A673 (cell line): ENCODE data around the gene STK17A.

Experiments used
- CTCF ChIP-seq: fragments of 300-800, 200-600 bp; sonication (generic); conservative IDR thresholded peaks from 2 replicates; pipeline ENCODE4 v1.5.1; 2017; ENCODE audit warnings: low read depth, mild to moderate bottlenecking, antibody characterized with exemption, low read length, moderate library complexity, mixed read lengths
- EZH2 ChIP-seq: fragments of 200-600 bp; sonication (generic); IDR thresholded peaks from 2 replicates; pipeline ENCODE4 v1.6.1; 2017; ENCODE audit warnings: borderline replicate concordance, low read depth, mild to moderate bottlenecking, mixed read lengths, antibody characterized with exemption, low read length; ENCODE audit not compliant: poor library complexity, severe bottlenecking

- TF ChIP-seq CTCF = peak; percentile 47; the same call in 1 of the 2 replicates
- TF ChIP-seq EZH2 = no peak
These were observed 701 bp downstream of the STK17A start for GRCh38 chr7:43583424-43584194.
